Kidney capillary endothelial cell (primary cell): ENCODE data around the gene CFAP57.

Experiments used
- DNase-seq: peaks from one replicate; pipeline ENCODE4 v3.0.0-alpha.2; 2018; ENCODE audit warnings: low spot score

Gene CFAP57

GRCh38 chr1:43255438-43256210 lies 83.5 kb downstream of the CFAP57 start:
- no peak for DNase-seq

GRCh38 chr1:43256675-43257570 lies 84.8 kb downstream of the CFAP57 start:
- no peak for DNase-seq

GRCh38 chr1:43258370-43258769 lies 86.2 kb downstream of the CFAP57 start:
- DNase-seq = no peak

- DNase-seq = no peak
These were observed 93.3 kb downstream of the CFAP57 start for GRCh38 chr1:43265431-43265830.

GRCh38 chr1:43266881-43267280 lies 94.8 kb downstream of the CFAP57 start:
- no peak for DNase-seq

GRCh38 chr1:43267291-43267805 lies 95.2 kb downstream of the CFAP57 start:
- no peak for DNase-seq

- DNase-seq = no peak
These were observed 95.8 kb downstream of the CFAP57 start for GRCh38 chr1:43267818-43268425.

GRCh38 chr1:43269627-43270375 lies 97.7 kb downstream of the CFAP57 start, which contains the start of gene TMEM125:
Gene TMEM125, plus strand, starts transcription at chr1:43269983. Its CDS starts 2,740 bp downstream, at chr1:43272723.
- no peak for DNase-seq

- no peak for DNase-seq
These were observed 98.4 kb downstream of the CFAP57 start for GRCh38 chr1:43270421-43271095.

GRCh38 chr1:43271186-43272118 lies 99.3 kb downstream of the CFAP57 start:
- DNase-seq = no peak

- no peak for DNase-seq
These were observed 100.0 kb downstream of the CFAP57 start for GRCh38 chr1:43272161-43272560.

- no peak for DNase-seq
These were observed 100.7 kb downstream of the CFAP57 start for GRCh38 chr1:43272576-43273571.

- no peak for DNase-seq
These were observed 101.6 kb downstream of the CFAP57 start for GRCh38 chr1:43273708-43274107.

- DNase-seq = peak; percentile 99
These were observed 102.1 kb downstream of the CFAP57 start for GRCh38 chr1:43274125-43274803.

GRCh38 chr1:43274804-43275180 lies 102.7 kb downstream of the CFAP57 start:
- DNase-seq = no peak

- no peak for DNase-seq
These were observed 103.9 kb downstream of the CFAP57 start for GRCh38 chr1:43275826-43276620.

- DNase-seq = no peak
These were observed 104.5 kb downstream of the CFAP57 start for GRCh38 chr1:43276673-43277072.
